Activated naive CD4-positive, alpha-beta T cell treated with Interleukin-2 at 50 U/mL for 16 hours (primary cell): Measurements from ENCODE around the gene SDHB.

Experiments
- DNase-seq: peaks from one replicate; pipeline ENCODE4 v3.0.0-alpha.2; 2020

Gene SDHB

DNA sequence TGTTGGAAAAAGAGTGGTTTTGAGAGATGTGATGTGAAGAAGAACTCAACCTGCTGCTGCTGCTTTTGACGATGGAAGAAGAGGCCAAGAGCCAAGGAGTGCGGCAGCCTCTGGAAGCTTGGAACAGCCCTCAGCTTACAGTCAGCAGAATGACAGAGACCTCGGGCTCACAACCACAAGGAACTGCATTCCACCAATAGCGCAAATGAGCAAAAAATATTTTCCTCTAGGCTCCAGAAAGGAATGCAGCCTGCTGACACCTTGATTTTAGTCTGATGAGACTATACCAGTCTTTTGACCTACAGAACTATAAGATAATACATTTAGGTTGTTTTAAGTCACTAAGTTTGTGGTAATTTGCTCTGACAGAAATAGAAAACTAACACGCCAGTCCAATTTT, 10.2 kb downstream of the SDHB start:
- no peak for DNase-seq

DNA sequence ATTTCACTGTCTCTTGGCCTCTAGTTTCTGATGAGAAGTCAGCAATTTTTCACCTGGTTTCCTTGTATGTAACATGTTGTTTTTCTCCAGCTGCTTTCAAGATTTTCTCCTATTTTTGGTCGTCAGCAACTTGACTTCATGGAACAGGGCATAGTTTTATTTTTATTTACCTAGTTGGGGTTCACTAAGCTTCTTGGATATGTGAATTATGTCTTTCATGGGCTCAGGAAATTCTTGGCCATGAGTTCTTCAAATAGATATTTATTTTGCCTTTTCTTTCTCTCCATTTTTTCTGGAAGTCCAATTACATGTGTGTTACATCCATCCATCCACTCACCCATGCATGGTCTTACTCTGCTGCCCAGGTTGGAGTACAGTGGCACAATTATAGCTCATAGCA, 13.7 kb downstream of the SDHB start:
- DNase-seq, result no peak

DNA sequence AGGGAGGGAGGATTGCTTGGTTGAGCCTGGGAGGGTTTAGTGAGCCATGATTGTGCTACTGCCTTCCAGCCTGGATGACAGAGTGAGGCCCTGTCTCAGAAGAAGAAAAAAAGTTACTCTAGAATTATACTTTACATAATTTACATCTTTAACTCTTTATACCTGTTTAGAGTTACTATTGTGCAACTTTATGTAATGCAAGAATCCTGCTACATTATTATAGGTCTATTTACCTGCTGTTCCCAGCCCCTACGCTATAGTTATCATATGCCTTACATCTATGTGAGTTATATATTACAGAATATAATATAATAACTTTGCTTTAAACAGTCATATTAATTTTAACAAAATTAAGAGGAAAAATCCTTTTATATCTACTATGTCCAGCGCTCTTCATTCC, 14.3 kb downstream of the SDHB start:
- DNase-seq, result no peak

DNA sequence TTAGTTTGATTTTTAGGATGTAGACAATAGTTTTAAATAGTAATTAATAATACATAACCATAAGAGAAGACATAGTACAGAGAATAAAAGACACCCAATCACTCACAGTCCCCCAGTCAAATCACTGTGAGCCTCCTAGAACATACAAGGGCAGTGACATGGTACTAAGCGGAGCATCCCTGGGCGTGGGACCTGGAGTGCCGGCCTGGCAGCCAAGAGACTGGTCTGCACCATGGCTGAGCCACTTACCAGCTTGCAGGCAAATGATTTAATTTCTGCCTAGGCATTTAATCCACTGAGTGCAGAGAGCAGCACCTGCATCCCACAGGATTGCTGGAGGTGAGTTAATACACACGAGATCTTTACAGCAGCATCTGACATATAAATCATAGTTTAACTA, 20.4 kb downstream of the SDHB start:
- no peak for DNase-seq

DNA sequence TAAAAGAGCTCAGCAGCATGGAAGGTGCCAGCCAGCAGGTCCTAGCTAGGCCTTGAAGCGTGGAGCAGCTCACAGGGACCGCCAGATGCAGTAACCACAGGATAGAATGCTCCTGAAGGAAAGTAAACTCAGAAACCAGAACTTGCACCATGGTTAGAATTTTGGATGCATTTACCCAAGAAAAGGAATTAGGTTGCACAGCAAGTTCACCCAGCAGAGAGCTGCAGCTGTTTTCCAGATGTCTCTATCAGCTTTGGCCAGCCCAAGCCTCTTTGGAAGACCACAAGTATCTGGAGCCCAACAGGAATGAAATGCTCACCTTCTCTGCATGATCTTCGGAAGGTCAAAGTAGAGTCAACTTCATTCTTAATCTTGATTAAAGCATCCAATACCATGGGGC, 21.1 kb downstream of the SDHB start:
- DNase-seq, result no peak

DNA sequence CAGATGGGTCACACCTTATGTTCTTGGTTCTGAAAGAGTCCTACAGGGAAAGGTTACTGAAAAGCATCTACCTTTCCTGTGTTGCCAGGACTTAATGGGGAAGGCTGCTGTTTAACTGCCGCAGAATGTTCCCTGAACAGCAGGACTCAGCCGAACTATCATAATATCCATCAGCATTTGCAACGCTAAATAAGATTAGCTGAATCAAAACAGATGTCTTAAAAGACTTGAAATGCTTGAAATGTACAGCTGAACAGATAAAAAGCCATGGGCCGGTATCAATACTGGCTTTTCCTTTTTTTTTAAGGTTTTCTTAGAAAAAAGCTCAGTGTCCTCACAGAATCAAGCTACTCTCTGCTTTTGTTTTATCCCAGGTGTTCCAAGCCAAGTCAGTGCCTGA, 22.4 kb downstream of the SDHB start:
- DNase-seq, result no peak

DNA sequence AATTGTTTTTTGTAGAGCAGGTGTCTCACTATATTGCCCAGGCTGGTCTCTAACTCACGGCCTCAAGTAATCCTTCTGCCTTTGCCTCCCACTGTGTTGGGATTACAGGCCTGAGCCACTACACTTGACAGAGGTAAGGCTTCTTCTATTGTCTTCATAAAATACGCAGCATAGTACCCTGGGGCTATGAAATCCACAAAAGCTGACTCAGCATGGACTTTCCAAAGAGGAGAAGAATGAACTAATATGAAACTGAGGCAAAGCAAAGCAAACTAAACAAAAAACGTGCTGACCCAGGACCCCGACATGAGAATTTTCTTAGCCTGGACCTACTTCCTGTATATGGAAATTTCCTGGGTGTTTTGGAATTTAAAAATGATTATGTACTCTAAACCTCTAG, 23.6 kb downstream of the SDHB start:
- no peak for DNase-seq

DNA sequence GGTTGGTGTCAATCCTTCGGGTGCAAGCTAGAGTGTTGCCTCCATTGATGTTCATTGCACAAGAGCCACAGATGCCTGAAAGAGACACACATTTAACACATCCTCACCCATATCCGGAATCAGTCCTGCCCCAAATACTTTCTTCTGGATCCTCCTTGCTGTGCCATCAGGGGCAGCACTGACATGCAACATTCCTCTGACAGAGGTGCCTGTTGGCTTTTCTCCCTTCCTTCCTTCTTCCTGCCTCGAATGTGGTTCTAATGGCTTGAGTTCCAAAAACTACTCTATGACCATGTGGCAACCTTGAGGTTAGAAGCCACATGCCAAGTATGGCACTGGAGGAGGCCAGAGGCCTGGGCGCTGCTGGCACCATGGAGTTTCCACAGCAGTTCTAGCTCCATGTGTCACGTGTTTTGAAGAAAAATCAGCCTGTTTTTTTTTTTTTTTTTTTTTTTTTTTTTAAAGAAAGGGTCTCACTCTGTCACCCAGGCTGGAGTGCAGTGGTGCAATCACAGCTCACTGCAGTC, 25.1 kb downstream of the SDHB start:
- no peak for DNase-seq

DNA sequence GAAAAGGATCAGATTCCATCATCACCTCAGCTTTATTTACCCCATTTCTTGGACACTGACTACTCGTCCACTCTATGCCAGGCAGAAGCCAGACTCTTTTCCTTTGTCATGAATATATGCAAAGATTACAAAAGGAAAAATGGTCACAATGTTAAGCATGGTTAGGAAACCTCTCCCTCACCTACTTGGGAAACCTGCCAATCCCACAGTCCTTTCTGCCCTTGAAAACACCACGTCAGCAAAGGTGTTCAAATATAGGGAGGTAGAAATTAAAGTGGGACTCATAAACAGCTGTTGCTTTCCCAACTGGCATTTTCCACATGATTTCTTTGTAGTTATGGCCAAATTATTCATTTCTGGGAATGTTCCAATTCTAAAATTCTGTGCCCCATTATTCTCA, 25.9 kb downstream of the SDHB start:
- DNase-seq, result no peak

DNA sequence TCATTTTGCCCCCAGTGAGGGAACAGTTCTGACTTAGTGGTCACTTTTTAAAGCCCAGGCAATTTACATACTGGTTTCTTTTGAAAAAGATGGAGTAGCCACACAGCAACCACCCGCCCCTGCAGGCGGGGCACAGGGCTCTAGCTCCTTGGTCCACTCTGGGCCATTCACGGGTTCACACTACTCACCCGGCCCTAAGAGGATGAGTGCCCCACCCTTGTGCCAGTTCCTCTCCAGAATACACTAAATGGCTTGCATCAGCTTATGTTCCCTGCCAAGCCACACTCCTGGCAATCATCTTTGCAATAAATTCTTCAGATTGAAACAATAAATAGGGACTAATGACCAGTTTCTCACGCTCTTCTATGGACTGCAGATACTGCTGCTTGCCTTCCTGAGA, 26.4 kb downstream of the SDHB start:
- no peak for DNase-seq

DNA sequence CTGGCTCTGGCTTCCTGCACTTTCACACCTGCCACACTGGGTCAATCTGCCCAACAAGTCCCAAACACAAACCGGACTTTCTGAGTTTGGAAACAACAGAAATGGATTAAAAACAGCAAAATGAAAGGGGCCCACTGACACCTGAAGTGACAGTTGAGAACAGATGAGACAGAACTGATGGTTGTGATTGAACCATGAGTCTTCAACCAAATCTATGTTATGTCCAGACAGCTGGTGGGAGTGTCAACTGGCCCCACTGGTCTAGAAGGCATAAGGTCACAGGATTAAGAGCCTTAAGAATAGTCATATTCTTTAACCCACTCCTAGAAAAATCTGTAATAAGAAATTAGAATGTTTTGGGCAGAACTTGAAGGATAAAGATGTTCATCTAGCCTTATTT, 29.1 kb downstream of the SDHB start:
- no peak for DNase-seq

DNA sequence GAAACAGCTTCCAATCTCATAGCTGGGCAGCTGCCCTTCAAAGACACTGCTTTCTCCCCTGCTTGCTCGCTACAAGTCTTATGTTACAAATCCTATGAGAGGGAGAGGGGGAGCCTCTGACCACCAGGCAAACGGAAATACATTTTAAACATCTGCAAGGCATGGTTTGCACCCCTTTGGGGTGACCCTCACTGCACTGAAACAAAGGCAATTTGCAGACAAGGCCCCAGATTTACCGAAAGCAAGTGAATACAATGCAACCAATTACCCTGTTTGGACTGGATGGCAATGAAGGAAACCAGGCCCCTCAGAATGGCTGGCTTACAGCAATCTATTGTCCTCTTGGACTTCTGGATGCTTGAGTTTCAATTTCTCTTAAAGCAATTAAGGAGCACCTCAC, 30.3 kb downstream of the SDHB start:
- no peak for DNase-seq

DNA sequence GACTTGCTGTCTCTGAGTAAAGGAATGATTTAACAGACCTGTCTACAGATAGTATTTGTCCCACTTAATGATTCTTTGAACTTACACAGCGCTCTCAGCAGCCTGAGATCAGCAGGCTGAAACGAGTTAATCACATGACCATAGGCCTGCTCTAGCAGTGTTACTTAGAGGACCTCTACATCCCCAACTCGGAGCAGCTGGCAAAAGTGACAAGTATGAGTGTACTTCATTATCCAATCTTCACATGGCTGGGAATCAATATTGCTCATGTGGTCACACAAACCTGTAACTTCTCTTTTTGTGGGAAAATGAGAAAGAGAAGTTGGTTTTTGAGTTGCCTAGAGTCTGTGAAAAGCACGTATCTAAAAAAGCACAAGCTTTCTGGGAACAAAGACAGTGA, 30.7 kb downstream of the SDHB start:
- DNase-seq, result no peak

DNA sequence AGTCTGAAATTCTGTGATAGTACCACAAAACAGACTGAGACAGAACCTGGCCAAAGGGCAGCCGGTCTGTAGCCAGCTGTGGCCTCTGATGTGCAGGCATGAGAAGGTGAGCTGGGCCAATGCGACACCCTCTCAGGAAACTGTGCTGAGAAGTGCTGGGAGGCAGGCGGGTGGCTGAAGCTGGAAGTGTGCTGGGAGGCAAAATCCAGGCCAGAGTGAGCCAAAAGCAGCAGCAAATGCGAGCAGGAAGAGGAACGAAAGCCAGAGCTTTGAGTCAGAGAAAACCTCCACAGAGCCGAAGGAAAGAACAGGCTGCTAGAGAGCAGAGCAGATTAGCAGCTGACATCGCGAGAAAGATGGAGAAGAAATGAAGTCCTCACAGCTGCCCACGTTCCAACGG, 31.9 kb downstream of the SDHB start:
- DNase-seq, result no peak

DNA sequence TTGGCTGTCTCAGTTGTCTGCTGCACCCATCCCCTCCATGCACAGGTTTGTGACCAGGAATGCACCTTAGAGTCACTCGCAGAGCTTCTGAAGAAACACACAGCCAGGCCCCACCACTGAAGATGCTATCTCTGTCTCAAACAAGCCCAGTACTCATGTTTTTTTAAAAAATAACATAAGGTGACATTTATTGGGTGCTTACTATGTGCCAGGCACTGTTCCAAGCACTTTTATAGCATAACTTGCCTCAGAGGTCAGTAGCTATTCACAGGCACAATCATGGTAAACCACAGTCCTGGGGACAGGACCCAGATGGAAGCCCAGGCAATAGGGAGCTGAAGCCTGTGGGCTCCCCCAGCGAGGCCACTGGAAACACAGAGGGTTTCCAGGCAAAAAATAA, 33.3 kb downstream of the SDHB start:
- no peak for DNase-seq

DNA sequence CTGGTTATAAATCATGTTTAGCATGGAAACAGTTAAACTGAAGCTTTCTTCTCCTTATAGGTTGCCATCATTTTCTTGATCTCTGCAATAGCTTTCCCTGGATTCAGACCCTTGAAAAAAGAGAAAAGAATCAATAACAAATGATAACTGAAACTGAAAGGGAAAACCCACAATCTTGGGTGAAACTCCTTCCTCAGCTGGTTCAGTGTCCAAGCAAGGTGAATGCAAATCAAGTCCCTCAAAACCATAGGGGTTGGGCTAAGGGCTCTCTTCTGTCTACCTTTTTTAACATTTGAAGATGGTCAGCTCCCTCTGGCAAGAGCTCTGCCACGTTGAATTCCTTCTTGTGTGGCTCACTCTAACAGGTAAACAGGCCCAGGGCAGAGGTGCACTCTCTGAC, 35.0 kb downstream of the SDHB start:
- DNase-seq, result no peak

DNA sequence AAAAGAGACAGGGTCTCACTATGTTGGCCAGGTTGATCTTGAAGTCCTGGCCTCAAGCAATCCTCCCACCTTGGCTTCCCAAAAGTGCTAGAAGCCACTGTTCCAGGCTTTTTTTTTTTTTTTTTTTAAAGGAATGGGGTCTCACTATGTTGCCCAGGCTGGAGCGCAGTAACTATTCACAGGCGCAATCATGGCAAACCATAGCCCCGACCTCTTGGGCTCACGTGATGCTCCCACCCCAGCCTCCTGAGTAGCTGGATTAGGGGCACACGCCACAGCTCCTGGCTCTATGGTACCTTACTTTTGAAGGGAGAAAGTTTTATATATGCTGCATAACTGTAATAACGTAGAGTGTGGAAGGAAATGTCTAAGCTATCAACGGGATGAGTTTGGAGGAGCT, 36.4 kb downstream of the SDHB start:
- DNase-seq, result no peak

DNA sequence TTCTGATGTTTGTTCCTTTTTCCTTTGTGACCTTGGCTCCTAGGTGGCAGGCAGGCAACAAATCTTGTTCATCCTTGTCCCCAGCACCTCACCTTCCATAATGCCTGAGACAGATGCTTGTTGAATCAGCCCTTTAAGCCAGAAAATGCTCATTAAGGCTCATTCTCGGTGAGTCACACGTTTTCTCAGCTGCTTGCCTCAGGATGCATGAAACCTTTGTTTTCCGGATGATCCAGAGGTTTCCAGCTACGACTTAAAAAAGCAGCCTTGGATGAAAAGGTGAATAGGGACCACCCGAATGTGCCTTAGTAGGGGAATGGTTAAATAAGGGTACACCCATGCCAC, 37.5 kb downstream of the SDHB start:
- DNase-seq, result no peak

DNA sequence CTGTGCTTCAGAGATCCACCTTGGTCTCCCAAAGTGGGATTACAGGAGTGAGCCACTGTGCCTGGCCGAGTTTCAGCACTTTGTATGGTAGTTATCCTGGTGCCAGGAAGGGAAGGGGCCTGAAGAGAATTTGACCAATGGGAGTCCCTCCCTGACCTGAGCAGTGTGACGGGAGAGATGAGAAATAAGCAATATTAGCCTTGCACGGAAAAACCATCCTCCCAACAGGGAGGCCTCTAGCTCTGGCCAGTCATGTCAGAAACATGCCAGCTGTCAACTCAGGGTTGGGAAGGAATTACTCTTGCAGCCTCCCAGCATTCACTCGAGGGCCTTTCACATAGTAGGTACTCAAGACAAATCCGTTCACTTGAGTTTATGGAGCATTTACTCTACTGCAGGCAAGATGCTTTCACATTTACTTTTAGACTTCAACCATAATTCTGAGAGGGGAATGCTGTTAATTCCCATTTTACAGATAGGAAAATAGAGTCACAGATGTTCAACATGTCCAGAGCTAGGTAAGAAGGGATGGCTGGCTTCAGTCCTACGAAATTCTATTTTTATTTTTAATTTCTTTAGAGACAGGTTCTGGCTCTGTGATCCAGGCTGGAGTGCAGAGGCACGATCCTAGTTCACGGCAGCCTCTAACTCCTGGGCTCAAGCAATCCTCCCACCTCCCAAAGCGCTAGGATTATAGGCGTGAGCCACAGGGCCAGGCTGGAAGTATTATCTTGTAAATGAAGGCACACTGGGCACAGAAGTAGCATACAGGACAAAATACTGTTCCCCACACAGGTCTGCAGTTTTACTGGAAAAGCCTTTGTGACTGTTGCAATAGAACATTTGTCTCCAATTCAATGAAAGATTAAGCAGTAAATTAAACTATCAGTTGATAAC, 38.9 kb downstream of the SDHB start:
- no peak for DNase-seq

DNA sequence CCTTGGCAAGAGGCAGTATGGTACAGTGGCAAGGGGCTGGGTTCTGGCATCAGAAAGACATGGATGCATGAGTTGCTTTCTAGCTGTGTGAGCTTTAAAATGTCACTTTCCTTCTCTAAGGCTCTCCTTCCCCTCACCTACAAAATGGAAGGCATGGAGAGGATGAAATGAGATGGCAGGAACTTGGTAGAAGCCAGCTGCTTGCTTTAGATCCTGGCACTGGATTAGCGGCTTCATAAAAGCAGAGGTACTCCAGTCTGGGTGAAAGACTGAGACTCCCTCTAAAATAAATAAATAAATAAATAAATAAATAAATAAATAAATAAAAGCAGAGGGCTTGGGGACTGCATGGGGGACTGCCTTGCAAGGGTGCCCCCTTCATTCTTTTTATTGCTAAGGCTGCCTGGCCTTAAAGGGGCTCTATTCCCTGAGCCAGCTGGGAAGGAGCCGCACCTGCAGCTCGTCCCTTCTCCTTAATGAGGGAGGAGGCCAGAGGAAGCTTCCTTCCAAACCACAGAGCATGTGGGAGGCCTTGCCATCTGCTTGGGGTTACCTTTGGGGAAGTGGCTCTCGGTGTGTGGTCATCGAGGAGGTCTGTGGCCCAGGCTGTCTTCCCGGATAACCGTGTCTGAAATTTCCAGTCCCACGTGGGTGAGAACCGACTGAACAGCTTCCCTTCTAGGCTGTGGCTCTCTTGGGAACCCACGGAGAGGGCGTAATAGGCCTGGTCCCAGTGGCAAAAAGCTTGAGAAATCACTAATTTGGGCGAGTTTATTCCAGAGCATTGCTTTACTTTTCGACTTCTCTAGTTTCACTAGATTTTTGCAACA, 40.1 kb downstream of the SDHB start:
- DNase-seq, result no peak

DNA sequence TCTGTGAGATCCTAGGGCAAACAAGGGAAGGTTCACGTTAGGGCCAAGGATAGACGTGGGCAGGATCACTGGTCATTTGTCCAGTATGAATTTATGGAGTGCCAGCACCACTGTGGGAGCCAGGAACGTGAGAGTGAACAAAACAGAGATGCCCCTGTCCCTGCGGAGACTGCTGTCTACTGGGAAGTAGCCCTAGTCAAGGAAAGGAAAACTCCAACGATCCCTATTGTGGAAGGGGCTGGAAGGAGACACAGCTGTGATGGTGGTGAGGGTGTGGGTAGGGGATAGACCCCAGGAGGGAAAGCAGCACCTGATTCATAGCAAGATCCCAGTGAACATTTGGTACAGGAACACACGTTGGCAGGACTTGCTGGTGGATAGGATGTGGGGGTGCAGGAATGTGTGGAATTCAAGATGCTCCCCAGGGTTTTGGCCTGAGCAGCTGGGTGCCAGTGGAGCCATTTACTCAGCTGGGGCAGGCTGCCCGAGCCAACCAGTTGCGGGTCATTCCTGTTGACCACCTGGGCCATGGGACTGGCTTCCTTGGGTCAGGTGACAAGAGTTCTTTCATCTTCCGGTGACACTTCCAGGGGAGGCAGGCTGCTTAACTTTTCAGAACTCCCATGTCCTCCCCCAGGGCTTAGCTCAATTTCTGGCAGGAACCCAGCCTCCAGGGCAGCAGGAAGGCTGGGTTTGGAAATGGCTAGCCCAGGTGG, 40.9 kb downstream of the SDHB start:
- no peak for DNase-seq

DNA sequence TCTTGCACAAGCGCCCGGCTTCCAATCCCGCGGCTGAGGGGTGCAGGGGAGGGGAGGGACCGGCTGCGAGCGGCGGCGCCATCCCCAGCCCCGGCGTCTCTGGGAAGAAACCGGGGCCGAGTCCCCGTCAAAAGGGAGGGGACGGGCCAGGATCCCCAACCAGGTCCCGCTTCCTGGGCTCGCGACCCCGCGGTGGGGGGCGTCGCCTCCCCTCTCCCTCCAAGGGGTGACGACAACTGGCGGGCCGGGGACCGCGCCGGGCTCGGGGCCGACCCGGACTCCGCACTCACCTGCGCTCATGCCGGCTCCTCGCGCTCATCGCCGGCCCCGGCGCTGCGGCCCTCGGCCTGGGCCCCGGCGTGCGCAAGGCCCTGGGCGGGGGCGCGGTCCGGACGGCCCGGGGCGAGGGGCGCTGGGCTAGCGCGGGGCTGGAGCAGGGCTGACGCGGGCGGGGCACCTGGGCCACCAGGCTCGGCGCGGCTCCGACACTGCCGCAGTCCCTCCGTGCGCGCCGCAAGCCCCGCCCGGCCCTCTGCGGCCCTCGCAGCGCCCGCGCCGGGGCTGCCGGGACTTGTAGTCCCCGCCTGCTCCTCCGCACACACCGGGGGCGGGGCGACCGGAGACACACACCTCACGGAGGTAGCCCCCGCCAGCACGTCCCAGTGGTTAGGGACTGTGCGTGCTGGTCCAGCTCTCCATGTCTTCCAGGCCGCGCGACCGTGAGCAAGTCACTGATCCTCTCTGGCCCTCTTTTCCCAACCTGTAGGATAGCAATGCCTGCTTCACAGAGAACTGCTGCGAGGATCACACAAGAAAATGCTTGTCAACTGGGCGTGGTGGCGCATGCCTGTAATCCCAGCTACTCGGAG, 42.2 kb downstream of the SDHB start, which contains the start of gene ATP13A2:
Gene ATP13A2, minus strand, starts transcription at position 490 of the 869 bp plus-strand sequence. Its CDS starts 190 bp downstream, at position 300.
- DNase-seq, result peak; percentile 85
